Activated CD8-positive, alpha-beta memory T cell treated with anti-CD3 and anti-CD28 coated beads, Interleukin-2, amount 50 U/mL, for 1 hour (primary cell): ENCODE data around the gene RNPEP.
"Not testable (repeated sequence)": the region's sequence is repeated elsewhere in the genome, so short reads cannot be mapped to it uniquely, and the experiment has no call there.

Experiments used
- DNase-seq: peaks from one replicate; pipeline ENCODE4 v3.0.0-alpha.2; 2020; ENCODE audit errors: extremely low read depth

RNPEP gene

GRCh38 chr1:201962382-201962781 is 20.1 kb upstream of the RNPEP start:
- not testable (repeated sequence) for DNase-seq

DNA sequence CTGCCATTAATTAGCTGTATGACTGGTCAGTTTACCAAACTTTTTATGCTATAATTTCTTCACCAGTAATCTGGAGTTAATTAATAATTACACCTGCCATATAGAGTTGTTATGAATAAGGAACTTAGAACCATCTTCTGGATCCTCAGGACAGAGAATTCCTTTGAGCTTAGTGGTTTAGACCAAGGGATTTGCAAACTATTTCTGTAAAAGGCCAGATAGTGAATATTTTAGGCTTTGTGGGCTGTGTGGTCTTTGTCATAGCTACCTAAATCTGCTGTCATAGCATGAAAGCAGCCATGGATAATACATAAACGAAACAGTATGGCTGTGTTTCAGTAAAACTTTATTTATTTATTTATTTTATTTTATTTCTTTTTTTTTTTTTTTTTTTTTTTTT is 18.2 kb upstream of the RNPEP start:
- no peak for DNase-seq

GRCh38 chr1:201966171-201966570 is 16.3 kb upstream of the RNPEP start:
- no peak for DNase-seq

- DNase-seq: no peak
Measured at GRCh38 chr1:201968202-201968925, 14.1 kb upstream of the RNPEP start.

- no peak for DNase-seq
Measured at GRCh38 chr1:201970334-201971159, 11.9 kb upstream of the RNPEP start.

DNA sequence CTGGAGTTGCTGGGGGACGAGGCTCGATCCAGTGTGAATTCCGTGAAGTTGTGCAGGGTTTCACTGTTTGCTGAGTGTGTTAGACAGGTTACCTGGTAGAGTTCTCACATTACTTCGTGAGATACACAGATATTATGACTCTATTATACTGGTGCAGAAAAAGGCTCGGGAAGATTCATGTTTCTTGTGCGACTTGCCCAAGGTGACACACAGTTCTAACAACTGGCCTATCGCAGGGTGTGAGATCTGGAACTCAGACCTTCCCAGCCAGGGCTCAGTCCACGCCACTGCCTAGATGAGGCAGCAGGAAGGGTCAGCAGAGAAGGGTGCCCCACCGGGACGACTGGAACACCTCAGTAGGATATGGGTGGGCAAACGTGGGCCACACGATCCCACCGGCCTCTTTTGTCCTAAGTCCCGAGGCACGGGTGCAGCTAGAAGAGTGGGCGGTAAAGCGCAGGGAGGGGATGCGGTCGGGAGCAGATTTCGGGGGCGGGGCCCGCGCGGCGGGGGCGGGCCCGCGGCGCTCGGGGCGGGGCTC is 296 bp upstream of the RNPEP start:
- peak; percentile 10 for DNase-seq

DNA sequence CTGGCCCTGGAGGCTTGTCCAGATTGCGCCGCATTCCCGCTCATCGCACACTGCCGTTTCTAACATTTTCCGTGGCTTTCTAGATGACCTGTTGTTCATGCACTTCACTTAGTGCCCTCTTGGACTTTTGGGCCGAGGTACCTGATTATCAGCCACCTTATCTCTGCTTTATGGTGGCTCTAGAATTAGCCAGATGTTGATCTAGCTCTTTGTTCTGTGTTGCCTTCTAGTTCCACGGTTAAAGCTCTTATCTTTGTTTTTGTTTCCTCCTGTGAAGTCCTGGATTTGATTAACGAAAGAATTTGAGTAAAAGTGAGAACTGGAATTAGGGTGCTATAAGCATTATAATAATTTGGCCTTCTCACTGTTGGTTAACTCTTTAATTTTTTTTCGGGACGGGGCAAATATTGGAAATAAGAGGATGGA is 945 bp downstream of the RNPEP start:
- DNase-seq: no peak

GRCh38 chr1:201984446-201984845 is 2.0 kb downstream of the RNPEP start:
- DNase-seq: no peak

DNA sequence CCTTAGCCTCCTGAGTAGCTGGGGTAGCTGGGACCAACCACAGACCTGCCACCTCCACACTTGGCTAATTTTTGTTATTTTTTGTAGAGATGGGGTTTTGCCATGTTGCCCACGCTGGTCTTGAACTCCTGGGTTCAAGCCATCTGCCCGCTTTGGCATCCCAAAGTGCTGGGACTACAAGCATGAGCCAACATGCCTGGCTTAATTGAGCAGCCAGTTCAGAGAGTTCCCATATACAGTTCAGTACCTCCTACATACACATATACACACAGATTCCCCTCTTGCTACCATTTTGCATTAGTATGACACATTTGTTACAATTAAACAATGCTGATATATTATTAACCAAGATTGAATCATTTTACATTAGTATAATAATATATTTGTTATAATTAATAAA is 2.9 kb downstream of the RNPEP start:
- no peak for DNase-seq

- DNase-seq: no peak
Measured at GRCh38 chr1:201988601-201989000, 6.2 kb downstream of the RNPEP start.

DNA sequence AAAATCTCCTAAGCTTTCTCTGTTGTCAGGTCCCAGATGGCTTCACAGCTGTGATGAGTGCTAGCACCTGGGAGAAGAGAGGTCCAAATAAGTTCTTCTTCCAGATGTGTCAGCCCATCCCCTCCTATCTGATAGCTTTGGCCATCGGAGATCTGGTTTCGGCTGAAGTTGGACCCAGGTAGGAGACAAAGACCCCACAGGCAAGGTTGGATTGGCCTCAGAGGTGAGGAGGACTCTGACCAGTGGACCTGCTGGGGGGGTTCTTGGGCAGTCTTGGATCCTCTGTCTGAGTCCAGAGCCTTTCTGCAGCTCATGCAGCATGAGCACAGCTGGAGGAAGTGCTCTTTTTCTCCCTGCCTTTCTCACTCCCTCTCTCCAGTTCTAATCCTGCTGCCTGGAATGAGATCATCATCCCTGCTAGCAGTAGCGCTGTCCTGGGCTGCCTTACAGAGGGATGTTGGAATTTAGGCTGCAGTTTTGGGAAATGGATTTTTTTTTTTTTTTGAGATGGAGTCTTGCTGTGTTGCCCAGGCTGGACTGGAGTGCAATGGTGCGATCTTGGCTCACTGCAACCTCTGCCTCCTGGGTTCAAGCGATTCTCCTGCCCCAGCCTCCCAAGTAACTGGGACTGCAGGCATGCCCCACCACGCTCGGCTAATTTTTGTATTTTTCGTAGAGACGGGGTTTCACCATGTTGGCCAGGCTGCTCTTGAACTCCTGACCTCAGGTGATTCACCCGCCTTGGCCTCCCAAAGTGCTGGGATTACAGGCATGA is 7.1 kb downstream of the RNPEP start:
- DNase-seq: no peak

DNA sequence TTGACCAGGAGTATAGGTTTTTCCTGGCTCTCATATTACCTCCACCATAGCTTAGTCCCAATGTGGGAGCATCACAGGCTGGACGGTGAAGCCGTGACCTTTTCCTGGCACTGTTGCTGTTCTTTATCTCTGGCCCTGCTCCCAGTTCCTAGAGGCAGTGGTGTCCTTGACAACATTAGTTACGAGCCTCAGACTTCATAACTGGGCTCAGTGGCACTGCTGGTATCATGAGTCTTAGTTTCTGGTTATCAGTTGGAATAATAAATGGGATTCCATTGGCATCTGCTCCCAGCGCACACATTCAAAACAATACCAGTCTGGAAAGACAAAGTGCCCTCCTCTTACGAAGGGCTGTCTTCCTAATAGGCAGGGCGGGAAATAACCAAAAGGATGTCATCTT is 8.0 kb downstream of the RNPEP start:
- no peak for DNase-seq

- DNase-seq: no peak
Measured at GRCh38 chr1:201999625-202000238, 17.3 kb downstream of the RNPEP start.

DNA sequence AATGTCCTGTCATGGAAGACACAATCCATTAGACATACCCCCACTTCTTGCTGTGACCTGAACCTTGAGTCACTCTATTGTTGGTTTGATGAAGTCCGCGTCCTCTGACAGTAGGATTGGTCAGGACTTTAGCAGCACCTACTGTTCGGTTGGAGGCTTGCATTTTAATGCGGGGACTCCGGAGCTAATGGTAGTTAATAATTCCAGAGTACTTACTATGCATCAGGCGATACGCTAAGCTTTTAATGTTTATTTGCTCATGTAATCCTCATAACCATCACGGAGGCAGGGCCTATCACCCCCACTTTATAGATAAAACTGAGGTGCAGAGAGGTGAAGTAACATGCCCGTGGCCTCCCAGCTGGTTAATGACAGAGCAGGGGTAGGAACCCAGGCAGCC is 20.1 kb downstream of the RNPEP start:
- DNase-seq: no peak

DNA sequence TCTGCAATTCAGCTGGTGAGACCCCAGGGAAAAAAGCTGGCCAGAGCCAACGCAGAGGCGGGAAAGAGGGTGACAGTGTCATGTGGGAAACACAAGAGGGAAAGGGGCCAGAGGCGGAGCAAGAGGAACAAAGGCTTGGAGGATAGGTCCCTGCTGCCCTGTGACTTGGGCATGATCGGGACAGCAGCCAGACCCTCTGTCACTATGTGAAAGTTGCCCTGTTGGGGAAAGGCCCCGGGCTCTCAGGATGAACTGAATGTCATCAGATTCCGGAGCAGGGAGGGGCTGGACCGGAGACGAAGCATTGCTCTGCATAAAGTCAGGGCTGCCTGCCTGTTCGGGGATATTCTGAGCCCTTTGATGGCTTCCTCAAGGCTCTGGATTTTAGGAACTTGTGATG is 22.3 kb downstream of the RNPEP start:
- DNase-seq: no peak

DNA sequence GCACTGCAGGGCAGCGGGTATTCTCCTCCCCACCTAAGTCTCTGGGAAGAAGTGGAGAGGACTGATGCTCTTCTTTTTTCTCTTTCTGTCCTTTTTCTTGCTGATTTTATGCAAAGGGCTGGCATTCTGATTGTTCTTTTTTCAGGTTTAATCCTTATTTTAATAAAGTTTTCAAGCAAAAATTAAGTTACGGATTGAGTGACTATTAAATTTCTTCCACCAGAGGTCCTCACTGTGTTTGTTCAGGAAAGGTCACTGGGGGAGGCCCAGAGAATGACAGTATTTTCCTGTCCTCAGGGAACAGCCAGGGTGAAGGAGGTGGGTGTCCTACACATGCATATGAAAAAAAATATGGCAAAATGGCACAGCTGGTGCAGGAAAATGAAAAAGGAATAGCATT is 23.5 kb downstream of the RNPEP start:
- no peak for DNase-seq

DNA sequence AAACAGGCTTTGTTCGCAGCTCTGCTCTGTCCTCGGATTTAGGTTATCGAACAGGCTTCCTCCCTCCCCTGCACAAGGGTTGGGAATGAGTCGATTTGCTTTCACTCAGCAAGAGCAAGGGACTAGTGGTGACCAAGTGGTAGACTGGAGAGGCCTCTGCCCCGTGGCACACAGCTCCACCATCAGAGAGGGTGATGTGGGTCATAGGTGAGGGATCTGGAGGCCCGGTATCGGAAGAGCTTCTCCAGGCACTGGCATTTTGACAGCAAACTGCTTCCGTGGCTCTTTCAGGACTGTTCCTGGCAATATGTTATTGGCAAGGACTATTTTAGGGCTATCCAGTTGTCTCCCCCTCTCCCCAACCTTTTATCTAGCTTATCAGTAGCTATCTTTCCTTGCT is 24.9 kb downstream of the RNPEP start:
- DNase-seq: no peak

GRCh38 chr1:202007805-202008489 is 25.5 kb downstream of the RNPEP start:
- no peak for DNase-seq

DNA sequence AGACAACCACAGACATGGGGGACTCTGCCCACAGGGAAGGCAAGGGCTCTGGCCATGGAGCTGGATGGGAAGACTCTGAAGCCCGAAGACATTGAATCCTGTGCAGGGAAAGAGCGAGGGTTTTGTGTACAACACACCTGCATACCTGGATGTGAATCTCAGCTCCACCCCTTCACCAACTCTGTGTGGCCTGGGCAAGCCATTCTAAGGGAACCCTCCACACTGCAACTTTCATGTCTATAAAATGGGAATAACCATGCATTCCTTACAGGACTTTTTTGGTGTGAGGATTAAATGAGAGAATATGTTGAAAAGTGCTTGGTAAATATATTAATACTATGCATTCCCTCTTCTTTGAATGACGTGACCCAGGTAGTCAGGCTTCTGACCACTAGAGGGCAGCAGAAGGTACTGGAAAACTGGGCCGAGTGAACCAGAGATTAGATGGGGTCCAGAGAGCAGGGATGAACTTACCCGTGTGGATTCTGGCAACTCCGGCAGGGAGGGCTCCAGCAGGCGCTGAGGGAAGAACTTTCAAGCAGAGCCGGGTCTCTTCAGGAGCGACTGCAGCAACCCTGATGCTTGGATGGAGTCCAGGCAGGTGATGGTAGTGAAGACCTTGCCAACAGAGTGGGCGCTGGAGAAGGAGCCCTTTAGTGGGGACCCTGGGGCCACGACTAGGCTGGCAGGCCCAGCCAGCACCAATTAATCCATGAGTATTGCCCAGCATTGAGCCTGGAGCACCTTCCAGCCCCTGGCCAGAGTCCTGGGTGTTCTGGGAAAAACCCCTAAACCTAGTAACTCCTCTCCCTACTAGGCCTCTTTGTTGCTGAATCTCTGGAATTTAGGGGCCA is 27.1 kb downstream of the RNPEP start:
- no peak for DNase-seq
